Stimulated activated CD4-positive, alpha-beta T cell treated with anti-CD3 and anti-CD28 coated beads, Interleukin-15, amount 100 ng/mL, for 1 hour (primary cell): ENCODE data around the gene ACOX1.

Experiments used
- DNase-seq, 2 donors: peaks; one replicate each; pipeline ENCODE4 v3.0.0-alpha.2; 2020; ENCODE audit warnings: low read depth in 1 of 2, low spot score in 1 of 2

The ACOX1 gene

GRCh38 chr17:75937652-75938051, 41.3 kb downstream of the ACOX1 start:
- DNase-seq = no peak

GRCh38 chr17:75933808-75934207, 45.2 kb downstream of the ACOX1 start:
- no peak for DNase-seq

- DNase-seq = no peak
Observed at GRCh38 chr17:75932852-75933251, 46.1 kb downstream of the ACOX1 start.

- DNase-seq = no peak
Observed at GRCh38 chr17:75931062-75931461, 47.9 kb downstream of the ACOX1 start.

- no peak for DNase-seq
Observed at GRCh38 chr17:75927286-75927922, 51.6 kb downstream of the ACOX1 start.

GRCh38 chr17:75926456-75926855, 52.5 kb downstream of the ACOX1 start:
- DNase-seq = no peak

GRCh38 chr17:75925912-75926311, 53.1 kb downstream of the ACOX1 start:
- no peak for DNase-seq

- no peak for DNase-seq
Observed at GRCh38 chr17:75925103-75925502, 53.9 kb downstream of the ACOX1 start.

- DNase-seq = no peak
Observed at GRCh38 chr17:75922963-75923874, 55.7 kb downstream of the ACOX1 start.

GRCh38 chr17:75922173-75922961, 56.6 kb downstream of the ACOX1 start:
- DNase-seq = no peak

- no peak for DNase-seq
Observed at GRCh38 chr17:75921596-75921995, 57.4 kb downstream of the ACOX1 start.

GRCh38 chr17:75920045-75920560, 58.9 kb downstream of the ACOX1 start:
- DNase-seq = no peak

- DNase-seq = no peak
Observed at GRCh38 chr17:75919611-75920010, 59.4 kb downstream of the ACOX1 start.

- DNase-seq = no peak
Observed at GRCh38 chr17:75917917-75918445, 61.0 kb downstream of the ACOX1 start.

GRCh38 chr17:75917141-75917916, 61.6 kb downstream of the ACOX1 start:
- no peak for DNase-seq

GRCh38 chr17:75915268-75915667, 63.7 kb downstream of the ACOX1 start:
- DNase-seq = no peak

- no peak for DNase-seq
Observed at GRCh38 chr17:75914643-75915267, 64.2 kb downstream of the ACOX1 start.

- DNase-seq = no peak
Observed at GRCh38 chr17:75913537-75914210, 65.3 kb downstream of the ACOX1 start.

GRCh38 chr17:75910699-75911098, 68.3 kb downstream of the ACOX1 start:
- DNase-seq = no peak
